GM18909 (cell line): ENCODE measurements around the gene PREP.
"Not testable (repeated sequence)": the region's sequence is repeated elsewhere in the genome, so short reads cannot be mapped to it uniquely, and the experiment has no call there.

Source experiments
- ATAC-seq: cut with Tn5 transposase; IDR thresholded peaks from one replicate; pipeline ENCODE4 v1.9.1; 2021; ENCODE audit warnings: mild to moderate bottlenecking; ENCODE audit not compliant: unreplicated experiment, poor library complexity

The PREP gene

DNA sequence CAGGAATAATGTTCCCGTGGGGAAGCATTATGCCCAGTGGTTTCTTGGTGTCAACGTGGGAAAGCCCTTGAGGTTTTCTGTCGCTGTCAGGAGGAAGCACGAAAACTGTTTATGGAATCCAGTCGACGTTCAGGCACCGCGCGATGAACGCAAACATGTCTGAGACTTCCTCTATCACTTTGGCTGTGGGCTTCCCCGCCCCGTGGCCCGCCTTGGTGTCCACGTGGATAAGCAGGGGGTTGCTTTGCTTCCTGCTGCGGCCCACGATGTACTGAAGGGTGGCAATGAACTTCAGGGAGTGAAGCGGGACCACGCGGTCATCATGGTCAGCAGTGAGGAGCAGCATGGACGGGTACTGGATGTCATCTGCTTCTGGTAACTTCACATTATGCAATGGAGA is 124.8 kb downstream of the PREP start:
- no peak for ATAC-seq

- no peak for ATAC-seq
These were observed 126.5 kb downstream of the PREP start for GRCh38 chr6:105276374-105276773.

DNA sequence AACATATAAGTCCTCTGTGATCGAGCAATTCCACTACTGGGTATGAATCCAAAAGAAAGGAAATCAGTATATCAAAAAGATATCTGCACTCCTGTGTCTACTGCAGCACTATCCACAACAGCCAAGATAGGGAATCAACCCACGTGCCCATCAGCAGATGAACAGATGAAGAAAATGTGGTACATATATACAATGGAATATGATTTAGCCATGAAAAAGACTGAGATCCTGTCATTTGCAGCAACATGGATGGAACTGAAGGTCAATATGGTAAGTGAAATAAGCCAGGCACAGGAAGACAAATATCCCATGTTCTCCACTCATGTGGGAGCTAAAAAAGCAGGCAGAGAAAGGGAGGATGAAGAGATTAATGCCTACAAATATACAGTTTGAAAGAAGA is 127.3 kb downstream of the PREP start:
- no peak for ATAC-seq

DNA sequence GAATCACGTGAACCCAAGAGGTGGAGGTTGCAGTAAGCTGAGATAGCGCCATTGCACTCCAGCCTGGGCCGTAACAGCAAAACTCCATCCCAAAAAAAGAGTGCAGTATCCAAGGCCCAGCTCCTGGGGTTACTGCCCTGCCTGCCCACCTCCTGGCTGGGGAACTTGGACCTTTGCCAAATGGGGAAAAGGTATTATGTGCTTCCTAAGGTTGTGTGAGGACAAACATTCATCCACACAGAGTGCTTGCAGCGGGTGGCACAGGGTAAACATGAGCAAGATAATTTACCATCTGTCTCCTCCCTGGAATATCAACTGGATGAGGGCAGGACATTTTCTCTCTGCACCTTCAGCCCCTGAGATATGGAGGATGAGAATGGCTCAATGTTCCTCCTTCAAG is 128.2 kb downstream of the PREP start:
- no peak for ATAC-seq

DNA sequence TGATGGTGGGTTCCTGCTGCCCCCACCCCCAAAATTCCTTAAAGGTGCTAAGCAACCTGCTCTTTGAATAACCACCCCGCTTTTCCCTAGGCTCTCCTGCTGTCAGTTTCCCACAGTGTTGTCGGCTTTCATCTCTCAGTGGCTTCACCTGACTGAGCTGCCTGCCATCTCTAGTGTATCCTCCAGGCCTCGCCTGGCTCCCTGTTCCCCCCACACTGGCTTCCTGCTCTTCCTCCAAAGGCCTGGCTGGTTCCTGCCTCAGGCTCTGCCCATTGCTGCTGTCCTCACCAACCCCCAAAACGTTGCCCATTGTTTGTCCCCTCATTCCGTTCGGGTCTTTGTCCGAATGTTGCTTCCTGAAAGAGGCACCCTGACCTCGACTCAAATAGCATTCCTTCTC is 129.3 kb downstream of the PREP start:
- no peak for ATAC-seq

DNA sequence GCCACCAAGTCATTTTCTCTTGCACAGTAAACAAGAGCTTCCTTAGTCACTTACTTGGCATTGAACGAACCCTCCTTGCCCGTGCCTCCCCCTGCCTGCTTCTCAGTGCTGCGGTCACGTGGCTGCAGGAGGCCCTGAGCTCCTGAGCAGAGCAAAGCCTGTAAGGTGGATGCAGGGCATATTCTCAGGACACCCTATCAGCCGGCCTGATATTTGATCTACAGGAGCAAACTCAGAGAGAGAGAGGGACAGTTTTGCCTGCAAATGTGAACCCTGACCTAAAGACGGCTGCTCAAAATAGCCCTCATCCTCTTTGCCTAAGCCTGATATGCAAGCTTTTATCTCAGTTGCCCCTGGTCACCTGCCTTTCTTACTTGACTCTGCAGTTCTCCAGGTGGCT is 130.1 kb downstream of the PREP start:
- no peak for ATAC-seq

GRCh38 chr6:105270511-105270910 is 132.4 kb downstream of the PREP start:
- no peak for ATAC-seq

- no peak for ATAC-seq
These were observed 133.5 kb downstream of the PREP start for GRCh38 chr6:105269390-105269789.

GRCh38 chr6:105263685-105264610 is 138.9 kb downstream of the PREP start:
- ATAC-seq: no peak

DNA sequence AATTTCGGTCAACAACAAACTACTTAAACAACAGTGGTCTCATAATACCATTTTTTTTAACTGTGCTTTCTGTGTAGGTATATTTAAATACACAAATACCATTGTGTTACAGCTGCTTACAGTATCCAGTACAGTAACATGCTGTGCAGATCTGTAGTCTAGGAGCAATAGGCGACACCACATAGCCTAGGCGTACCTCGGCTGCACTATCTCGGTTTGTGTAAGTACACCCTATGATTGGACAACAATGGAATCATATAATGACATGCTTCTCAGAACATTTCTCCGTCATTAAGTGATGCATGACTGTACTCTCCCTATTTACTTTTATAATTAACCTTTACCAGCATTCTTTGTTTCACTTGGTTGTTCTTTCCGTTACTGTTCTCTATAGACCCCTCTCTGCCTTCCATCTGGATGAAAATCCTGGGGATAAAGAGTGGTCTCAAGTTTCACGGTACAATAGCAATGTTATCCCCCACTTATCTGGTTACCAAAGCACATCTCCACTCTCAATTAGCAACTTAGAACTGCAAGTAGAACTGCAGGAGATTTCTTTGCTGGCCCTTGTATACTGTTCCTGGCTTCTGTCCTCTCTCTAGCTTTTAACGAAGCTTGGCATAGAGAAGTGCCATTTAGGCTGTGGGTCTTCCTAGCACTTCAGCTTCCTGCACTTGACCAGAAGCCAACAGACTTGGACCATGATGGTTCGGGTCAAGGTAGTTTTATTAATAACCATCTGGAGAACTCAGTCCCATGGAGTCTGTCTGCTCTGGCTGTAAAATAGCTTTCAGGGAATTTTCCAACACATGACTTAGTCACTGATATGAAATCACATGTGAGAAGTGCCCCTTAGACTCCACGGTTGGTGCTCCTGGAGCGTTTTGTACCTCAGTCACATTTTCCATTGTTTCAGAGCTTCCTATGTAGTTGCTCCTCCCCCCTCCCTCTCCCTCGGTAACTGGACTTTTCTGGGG is 142.7 kb downstream of the PREP start:
- ATAC-seq: no peak

- ATAC-seq: no peak
These were observed 144.1 kb downstream of the PREP start for GRCh38 chr6:105258816-105259215.

GRCh38 chr6:105257340-105257739 is 145.5 kb downstream of the PREP start:
- no peak for ATAC-seq

- ATAC-seq: no peak
These were observed 146.3 kb downstream of the PREP start for GRCh38 chr6:105256619-105257018.

DNA sequence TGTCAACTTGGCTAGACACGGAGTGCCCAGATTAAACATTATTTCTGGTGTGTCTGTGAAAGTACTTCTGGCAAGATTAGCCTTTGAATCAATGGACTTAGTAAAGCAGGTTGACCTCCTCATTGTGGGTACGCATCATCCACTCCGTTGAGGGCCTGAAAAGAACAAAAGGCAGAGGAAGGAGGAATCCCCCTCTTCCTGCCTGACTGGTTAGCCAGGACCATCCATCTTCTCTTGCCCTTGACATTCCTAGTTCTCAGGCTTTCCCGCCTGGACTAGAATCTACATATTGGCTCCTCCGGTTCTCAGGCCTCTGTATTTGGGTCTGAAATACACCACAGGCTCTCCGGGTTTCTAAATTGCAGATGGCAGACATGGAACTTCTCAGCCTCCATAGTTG is 149.1 kb downstream of the PREP start:
- no peak for ATAC-seq

DNA sequence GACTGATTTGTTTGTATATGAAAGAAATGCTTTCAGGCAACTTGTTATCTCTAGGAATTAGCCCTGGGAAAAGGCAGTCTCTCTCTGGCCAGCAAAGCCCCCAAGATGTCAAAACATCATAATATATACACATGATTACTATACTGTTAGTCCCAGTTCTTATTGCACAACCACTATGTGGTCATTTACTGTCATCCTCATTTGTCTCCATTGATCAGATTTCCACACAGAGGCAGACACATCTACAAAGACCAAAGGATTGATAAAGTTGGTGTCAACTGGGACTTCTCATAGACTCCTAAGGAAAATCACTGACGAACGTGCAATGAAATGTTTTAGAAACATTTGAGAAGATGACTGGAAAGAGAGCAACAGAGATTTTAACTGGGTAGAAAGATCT is 151.2 kb downstream of the PREP start:
- no peak for ATAC-seq

GRCh38 chr6:105250533-105250932 is 152.3 kb downstream of the PREP start:
- ATAC-seq: no peak

- ATAC-seq: no peak
These were observed 159.4 kb downstream of the PREP start for GRCh38 chr6:105243487-105243886.

- no peak for ATAC-seq
These were observed 167.7 kb downstream of the PREP start for GRCh38 chr6:105235155-105235554.

DNA sequence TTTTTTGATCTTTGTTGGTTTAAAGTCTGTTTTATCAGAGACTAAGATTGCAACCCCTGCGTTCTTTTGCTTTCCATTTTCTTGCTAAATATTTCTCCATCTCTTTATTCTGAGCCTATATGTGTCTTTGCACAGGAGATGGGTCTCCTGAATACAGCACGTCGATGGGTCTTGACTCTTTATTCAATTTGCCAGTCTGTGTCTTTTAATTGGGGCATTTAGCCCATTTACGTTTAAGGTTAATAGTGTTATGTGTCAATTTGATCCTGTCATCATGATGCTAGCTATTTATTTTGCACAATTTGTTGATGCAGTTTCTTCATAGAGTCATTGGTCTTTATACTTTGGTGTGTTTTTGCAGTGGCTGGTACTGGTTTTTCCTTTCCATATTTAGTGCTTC is 171.1 kb downstream of the PREP start:
- ATAC-seq: not testable (repeated sequence)
